Endometrium (tissue), 2 donors: ENCODE results near the gene SLC25A39.
"Not testable (repeated sequence)": the region's sequence is repeated elsewhere in the genome, so short reads cannot be mapped to it uniquely, and the experiment has no call there.

ENCODE experiments used
- FAIRE-seq: peaks from 2 replicates; lab custom pipeline; 2012; peaks lifted over from hg19 to GRCh38; lab: Jason Lieb, UNC
- donor health status: control.
- donor health status: control.

Gene SLC25A39

GRCh38 chr17:44335564-44335963 is 10.9 kb upstream of the SLC25A39 start:
- no peak for FAIRE-seq

DNA sequence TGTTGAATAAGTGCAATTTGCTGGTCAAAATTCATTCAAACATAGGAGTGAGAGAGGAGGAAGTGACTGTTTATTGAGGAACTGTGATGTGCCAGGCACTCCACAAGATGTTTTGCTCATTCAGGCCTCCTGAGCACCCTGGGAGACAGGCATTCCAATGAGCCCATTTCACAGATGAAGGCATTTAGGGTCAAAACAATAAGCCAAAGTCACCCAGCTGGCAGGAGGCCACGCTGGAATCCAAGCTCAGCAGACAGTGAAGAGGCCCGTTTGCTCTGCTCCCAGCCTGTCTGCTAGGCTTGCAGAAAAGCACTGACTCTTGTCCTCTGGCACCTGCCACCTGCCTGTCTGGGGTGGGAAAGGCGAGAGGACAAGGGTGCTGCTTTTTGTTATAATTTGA is 10.1 kb upstream of the SLC25A39 start:
- no peak for FAIRE-seq

DNA sequence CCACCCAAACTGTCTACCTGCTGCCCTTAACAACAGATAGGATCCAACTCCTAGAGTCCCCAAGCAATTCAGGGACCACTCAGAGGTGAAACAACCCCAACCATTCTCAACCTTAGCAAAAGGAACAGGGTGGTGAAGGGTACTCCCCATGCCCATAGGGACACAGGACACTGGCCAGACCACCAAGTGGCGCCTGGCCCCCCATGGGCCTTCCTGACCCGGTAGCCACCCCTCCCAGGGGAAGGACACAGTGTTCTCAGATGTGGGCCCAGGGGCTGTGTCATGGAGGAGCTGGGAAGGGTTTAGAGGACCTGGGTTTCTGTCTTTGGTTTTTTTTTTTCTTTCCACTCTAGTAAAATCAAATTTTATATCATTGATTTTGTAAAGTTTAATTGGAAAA is 9.7 kb upstream of the SLC25A39 start:
- no peak for FAIRE-seq

DNA sequence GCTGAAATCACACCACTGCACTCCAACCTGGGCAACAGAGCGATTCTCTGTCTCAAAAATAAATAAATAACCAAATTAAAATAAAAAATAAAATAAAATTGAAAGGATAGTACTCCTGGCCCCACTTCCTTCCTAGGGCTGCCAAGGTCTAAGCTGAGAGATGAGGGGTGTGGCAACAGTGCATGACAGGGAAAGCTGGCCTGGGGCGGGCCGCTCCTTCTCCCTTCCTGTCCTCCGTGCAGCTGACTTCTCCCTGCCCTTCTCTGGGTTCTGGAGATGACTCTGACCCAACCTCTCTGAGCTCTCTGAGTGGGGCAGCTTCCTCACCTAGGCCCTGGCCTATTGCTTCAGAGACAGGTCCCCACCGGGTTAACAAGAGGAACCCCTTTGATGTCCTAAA is 8.7 kb upstream of the SLC25A39 start:
- no peak for FAIRE-seq

DNA sequence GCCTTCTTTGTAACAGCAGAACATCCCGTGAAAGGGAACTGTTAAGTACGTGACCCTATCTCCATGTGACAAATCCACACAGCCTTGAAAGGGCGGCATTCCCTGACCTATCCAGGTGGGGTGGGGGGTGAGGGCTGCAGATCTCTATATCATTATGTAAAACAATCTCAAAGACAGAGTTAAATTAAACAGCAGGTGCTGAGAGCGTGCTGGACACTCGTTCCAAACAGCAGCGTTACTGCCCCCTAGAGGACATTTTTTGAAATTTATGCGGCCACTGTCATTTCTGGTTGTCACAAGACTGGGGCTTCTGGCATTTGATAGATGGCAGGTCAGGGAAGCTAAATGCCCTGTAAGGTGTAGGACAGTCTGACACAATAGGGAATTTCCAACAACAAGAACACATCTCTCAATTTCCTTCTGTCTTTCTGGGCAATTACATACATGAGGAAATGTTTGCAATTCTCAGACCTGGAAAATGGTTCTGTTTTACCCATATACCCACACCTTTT is 6.7 kb upstream of the SLC25A39 start:
- no peak for FAIRE-seq

GRCh38 chr17:44330263-44330662 is 5.6 kb upstream of the SLC25A39 start:
- FAIRE-seq = not testable (repeated sequence)

- not testable (repeated sequence) for FAIRE-seq
These were observed 4.9 kb upstream of the SLC25A39 start for GRCh38 chr17:44329516-44329915.

- no peak for FAIRE-seq
These were observed 3.3 kb upstream of the SLC25A39 start for GRCh38 chr17:44327715-44328449.

GRCh38 chr17:44326861-44327444 is 2.3 kb upstream of the SLC25A39 start:
- no peak for FAIRE-seq

DNA sequence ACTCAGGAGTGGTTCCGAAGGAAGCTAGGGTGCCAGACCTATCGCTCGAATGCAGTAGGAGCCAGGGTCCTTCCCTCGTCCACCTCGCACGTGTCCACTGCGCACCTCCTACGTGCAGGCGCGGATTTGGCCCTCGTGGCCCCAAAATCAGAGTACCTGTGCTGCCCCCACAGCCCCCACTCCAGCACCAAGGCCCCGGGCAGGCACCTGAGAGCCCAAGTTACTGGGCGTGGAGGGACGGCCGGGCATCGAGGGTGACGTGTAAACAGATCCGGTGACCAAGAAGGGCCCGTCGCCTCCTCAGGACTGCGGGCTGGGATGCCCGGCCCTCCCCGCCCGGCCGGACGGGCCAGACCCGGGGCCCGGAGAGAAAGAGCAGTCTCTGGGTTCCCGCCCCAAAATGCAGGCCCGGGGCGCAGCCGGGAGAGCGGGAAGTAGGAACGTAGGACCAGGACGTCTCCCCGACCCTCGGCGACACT is 492 bp downstream of the SLC25A39 start:
- no peak for FAIRE-seq

- no peak for FAIRE-seq
These were observed 1.1 kb downstream of the SLC25A39 start for GRCh38 chr17:44323359-44324091.

DNA sequence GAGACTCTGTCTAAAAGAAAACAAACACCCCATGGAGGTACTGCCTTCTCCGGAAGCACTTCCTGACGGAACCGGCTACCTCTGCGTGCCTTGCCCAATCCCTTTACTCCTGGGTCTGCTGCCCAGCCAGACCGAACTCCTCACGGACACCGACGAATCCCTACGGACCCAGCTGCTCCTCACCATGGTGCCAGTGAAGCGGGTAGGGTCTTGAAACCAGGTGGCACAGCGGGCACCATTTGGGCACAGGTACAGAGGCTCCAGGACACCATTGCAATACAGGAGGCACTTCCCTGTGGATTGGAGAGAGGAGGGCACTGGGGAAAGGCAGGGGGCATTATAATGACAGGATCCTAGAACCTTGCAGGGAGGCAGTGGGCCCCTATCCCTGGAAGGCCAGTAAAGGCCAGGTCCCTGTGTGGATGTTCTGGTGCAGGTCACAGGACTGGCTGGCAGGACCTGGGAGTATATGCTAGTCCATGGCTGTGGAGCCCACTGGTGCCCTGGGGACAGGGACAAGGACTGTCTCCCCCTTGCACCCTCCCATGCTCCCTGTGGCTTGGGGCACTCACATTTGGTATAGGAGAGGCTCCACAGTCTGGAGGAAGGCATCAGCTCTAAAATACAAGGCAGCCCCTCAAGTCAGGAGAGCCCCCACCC is 2.3 kb downstream of the SLC25A39 start:
- no peak for FAIRE-seq

DNA sequence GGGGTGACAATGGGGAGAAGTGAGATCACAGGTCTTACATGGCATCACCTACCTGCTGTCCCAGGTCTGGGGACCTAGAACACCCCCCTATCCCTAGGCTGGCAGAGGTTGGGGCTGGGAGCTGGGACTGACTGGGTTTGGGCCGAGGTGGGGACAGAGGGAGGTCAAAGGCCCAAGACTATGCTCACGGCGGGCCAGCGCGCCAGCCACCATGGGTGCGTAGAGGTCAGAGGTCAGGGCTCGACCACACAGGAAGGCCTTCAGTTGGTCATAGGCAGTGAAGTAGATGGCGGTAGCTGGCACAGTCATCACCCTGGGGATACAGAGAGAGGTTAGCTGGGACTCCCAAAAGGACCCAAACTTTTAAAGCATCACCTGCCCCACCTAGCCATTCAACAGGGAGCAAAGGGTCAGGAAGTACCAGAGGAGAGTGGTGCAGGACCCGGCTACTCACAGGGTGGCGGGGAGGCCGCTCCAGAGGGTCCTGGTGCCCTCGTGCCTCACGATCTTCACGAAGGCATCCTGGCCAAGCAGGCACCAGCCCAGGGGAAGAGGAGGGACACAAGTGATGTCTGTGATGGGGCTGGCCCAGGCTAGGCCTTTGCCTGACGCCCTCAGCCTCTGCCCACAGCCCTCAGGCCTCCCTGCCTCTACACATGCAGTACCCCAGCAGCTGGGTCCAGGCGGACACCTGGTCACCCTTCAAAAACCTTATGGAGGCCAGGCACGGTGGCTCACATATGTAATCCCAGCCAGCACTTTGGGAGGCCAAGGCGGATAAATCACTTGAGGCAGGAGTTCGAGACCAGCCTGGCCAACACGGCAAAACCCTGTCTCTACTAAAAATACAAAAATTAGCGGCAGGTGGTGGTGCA is 3.1 kb downstream of the SLC25A39 start:
- no peak for FAIRE-seq

- FAIRE-seq = no peak
These were observed 4.6 kb downstream of the SLC25A39 start for GRCh38 chr17:44320066-44320465.

DNA sequence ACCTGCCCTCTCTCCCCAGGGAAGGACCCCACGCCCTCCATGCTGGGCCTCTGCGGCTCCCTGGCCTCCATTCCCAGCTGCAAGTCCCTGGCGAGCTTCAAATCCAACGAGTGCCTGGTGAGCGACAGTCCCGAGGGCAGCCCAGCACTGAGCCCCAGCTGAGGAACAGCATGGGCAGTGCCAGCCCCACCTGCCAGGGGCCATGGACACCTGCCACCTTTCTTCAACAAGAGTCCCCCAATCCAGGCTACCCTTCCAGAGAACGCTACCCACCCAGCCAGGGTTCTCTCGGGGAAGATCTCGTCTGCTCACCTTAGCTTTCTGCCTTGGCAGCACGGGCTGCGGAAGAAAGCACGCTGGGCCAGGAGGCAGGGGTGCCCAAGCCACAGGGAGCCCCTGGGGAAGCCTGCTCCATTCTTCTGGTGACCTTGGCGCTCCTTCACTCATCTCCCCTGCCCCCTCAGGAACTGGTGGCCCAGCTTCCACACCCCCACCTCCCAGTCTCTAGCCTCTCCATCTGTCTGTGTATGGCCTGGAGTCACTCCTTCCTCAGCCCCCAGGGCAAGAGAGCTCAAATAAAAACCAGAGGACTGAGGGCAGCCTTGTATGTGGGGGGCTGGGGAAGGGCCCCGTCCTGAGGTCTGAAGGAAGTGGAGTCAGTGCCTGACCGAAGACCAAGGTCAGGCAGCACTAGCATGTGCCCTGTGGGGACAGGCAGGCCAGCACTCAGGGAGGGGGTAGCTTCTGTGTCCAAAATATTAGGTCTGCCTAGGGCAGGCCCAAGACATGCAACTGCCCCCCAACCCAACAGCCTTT is 6.3 kb downstream of the SLC25A39 start:
- FAIRE-seq = no peak

- no peak for FAIRE-seq
These were observed 7.1 kb downstream of the SLC25A39 start for GRCh38 chr17:44317545-44317944.

GRCh38 chr17:44315760-44316731 is 8.6 kb downstream of the SLC25A39 start:
- FAIRE-seq = no peak

GRCh38 chr17:44314869-44315661 is 9.6 kb downstream of the SLC25A39 start:
- no peak for FAIRE-seq

DNA sequence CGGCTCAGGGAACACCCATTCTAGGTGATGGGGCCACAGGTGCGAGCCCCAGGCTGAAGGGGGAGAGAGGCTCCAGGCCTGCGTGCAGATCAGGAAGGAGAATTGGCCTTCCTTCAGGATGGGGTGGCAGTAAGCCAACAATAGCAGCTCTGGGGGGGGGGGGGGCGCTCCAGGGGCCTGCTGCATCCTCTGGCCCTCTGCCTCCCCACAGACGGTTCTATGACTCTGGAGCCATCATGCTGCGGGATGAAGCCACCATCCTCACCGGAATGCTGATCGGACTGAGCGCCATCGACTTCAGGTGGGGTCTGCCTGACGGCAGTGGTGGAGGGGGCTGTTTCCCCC is 10.1 kb downstream of the SLC25A39 start:
- FAIRE-seq = no peak
